ENCODE data around the gene SLC22A16. TPM values are rescaled to one million over a fixed set of nuclear protein-coding genes. Genes with fewer than 3 reads are reported as not detected.
A peak's percentile ranks its signal among the peaks of the same experiment; 100 is the strongest.
"Not testable (repeated sequence)": the region's sequence is repeated elsewhere in the genome, so short reads cannot be mapped to it uniquely, and the experiment has no call there.

SLC22A16 gene
- total RNA-seq, 1 experiment from 2014 or later = not detected

- H3K9ac ChIP-seq (ENCODE audit: low read length); H3K36me3 ChIP-seq (ENCODE audit: low read depth, low read length); H3K4me1 ChIP-seq (ENCODE audit: insufficient read depth, low read length); H4K20me1 ChIP-seq (ENCODE audit: low read length); H3K4me3 ChIP-seq (ENCODE audit: low read length); H3K79me2 ChIP-seq (ENCODE audit: low read length); H2AFZ ChIP-seq (ENCODE audit: low read length); BruUV-seq (replicated peaks); CTCF ChIA-PET; H3F3A ChIP-seq (ENCODE audit: low read length, unreplicated experiment); ATAC-seq; H3K27ac ChIP-seq (ENCODE audit: low read length); H3K9me3 ChIP-seq (ENCODE audit: low read length); H3K27me3 ChIP-seq (ENCODE audit: low read length); intact Hi-C loops (cut with micrococcal nuclease); H3K9me2 ChIP-seq (replicated peaks; ENCODE audit: low read length); H3K4me2 ChIP-seq (ENCODE audit: low read length): not testable (repeated sequence)
- POLR2A ChIA-PET (ENCODE audit: unreplicated experiment) = interaction anchor here (0.6 kb wide), 1 partner anchor 168 kb away, joined by 4 read pairs; no protein-coding TSS in a partner anchor
- peak; percentile 56 for TF ChIP-seq CTCF (conservative IDR thresholded peaks at IDR 0.05; ENCODE audit: low read depth, low read length)
- DNase-seq = peak; percentile 65
These were observed 18.7 kb downstream of the SLC22A16 start for GRCh38 chr6:110457567-110458175.

- Histone ChIP-seq H4K20me1 (ENCODE audit: low read length) (no peaks in the 10 kb centered on the region), H3K4me3 (ENCODE audit: low read length) (no peak overlapping the region), H3K9me3 (ENCODE audit: low read length) (no peaks in the 10 kb centered on the region), H3F3A (ENCODE audit: low read length, unreplicated experiment) (no peaks in the 10 kb centered on the region), H3K27me3 (ENCODE audit: low read length) (no peaks in the 10 kb centered on the region), H3K9me2 (replicated peaks; ENCODE audit: low read length) (no peaks in the 10 kb centered on the region), H3K4me1 (ENCODE audit: insufficient read depth, low read length) (no peaks in the 10 kb centered on the region), H3K4me2 (ENCODE audit: low read length) (no peak overlapping the region), H2AFZ (ENCODE audit: low read length) (no peak overlapping the region), H3K9ac (ENCODE audit: low read length) (no peak overlapping the region), H3K79me2 (ENCODE audit: low read length) (no peaks in the 10 kb centered on the region), H3K27ac (ENCODE audit: low read length) (no peak overlapping the region), H3K36me3 (ENCODE audit: low read depth, low read length) (no peaks in the 10 kb centered on the region)
- ChIA-PET POLR2A (ENCODE audit: unreplicated experiment) (no interaction called here), CTCF (interaction anchor here (0.7 kb wide), 1 partner anchor 277 kb away, joined by 3 read pairs; no protein-coding TSS in a partner anchor)
- DNase-seq (no peak), ATAC-seq (no peak)
- no TSS peak for BruUV-seq (replicated peaks)
- intact Hi-C loops (cut with micrococcal nuclease) = no loop called here
- TF ChIP-seq EZH2 (IDR thresholded peaks at IDR 0.05; ENCODE audit: low read length, unreplicated experiment) (no peak), EZH2phosphoT487 (IDR thresholded peaks at IDR 0.05; ENCODE audit: borderline replicate concordance, low read length) (no peak), CTCF (conservative IDR thresholded peaks at IDR 0.05; ENCODE audit: low read depth, low read length) (no peak)
These were observed 19.7 kb downstream of the SLC22A16 start for GRCh38 chr6:110456694-110457093.

GRCh38 chr6:110449541-110449895 lies 26.9 kb downstream of the SLC22A16 start:
- BruUV-seq (replicated peaks) = no TSS peak
- H3K4me3 ChIP-seq (ENCODE audit: low read length) = no peak overlapping the region
- DNase-seq = no peak
- no peak for TF ChIP-seq EZH2phosphoT487 (IDR thresholded peaks at IDR 0.05; ENCODE audit: borderline replicate concordance, low read length)
- no peak for TF ChIP-seq CTCF (conservative IDR thresholded peaks at IDR 0.05; ENCODE audit: low read depth, low read length)
- TF ChIP-seq EZH2 (IDR thresholded peaks at IDR 0.05; ENCODE audit: low read length, unreplicated experiment) = no peak
- H3K9me2 ChIP-seq (replicated peaks; ENCODE audit: low read length) = no peaks in the 10 kb centered on the region
- intact Hi-C loops (cut with micrococcal nuclease) = no loop called here
- no peaks in the 10 kb centered on the region for H3F3A ChIP-seq (ENCODE audit: low read length, unreplicated experiment)
- H2AFZ ChIP-seq (ENCODE audit: low read length) = no peak overlapping the region
- H3K79me2 ChIP-seq (ENCODE audit: low read length) = no peaks in the 10 kb centered on the region
- H3K27me3 ChIP-seq (ENCODE audit: low read length) = no peaks in the 10 kb centered on the region
- ChIA-PET POLR2A (ENCODE audit: unreplicated experiment) (no interaction called here), CTCF (no interaction called here)
- no peaks in the 10 kb centered on the region for H3K36me3 ChIP-seq (ENCODE audit: low read depth, low read length)
- no peaks in the 10 kb centered on the region for H3K9me3 ChIP-seq (ENCODE audit: low read length)
- no peak for ATAC-seq
- H3K27ac ChIP-seq (ENCODE audit: low read length) = no peak overlapping the region
- no peak overlapping the region for H3K4me2 ChIP-seq (ENCODE audit: low read length)
- no peaks in the 10 kb centered on the region for H4K20me1 ChIP-seq (ENCODE audit: low read length)
- H3K9ac ChIP-seq (ENCODE audit: low read length) = no peak overlapping the region
- H3K4me1 ChIP-seq (ENCODE audit: insufficient read depth, low read length) = no peaks in the 10 kb centered on the region

Measured in PC-3 (cell line).